ENCODE measurements around the gene GMIP.

GMIP gene

DNA sequence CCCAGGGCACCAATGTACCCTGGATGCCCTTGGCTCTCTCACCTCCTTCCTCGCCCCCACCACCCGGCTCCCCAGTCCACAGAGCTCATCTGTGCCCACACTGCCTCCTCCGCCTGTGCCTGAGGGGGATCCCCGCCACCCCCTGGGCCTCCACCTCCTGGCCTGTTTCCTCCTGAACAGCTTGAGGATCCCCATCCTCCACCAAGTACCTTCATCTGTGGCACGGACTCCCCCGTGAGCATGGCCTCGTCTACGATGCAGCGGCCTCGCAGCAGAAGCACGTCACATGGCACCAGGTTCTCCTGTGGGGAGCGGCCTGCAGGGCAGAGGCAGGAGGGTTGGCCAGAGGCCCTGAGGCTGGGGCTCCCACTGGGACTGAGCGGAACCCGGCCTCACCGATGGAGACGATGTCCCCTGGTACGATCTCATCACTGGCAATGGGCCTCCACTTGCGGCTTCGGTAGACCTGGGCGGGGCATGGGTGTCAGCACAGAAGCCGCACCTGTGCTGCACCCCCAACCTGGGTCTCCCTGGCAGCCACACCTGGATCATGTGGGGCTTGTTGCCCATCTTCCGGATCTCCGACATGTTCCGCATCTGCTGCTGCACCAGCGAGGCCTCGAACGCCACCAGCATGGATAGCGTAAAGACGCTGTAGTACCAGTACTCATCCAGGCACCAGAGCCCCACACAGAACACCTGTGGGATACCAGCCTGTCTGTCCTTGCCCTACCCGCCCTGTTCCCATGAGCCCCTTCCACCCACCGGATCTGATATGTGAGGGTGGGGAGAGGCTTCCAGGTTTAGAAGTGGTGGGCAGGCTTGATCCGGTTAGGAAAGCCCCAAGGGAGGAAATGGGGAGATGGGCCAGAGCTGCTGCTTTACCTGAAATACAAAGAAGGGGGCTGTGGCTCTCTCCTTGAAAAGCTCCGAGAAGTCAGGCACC is 13.3 kb upstream of the GMIP start:
- no peak for DNase-seq

DNA sequence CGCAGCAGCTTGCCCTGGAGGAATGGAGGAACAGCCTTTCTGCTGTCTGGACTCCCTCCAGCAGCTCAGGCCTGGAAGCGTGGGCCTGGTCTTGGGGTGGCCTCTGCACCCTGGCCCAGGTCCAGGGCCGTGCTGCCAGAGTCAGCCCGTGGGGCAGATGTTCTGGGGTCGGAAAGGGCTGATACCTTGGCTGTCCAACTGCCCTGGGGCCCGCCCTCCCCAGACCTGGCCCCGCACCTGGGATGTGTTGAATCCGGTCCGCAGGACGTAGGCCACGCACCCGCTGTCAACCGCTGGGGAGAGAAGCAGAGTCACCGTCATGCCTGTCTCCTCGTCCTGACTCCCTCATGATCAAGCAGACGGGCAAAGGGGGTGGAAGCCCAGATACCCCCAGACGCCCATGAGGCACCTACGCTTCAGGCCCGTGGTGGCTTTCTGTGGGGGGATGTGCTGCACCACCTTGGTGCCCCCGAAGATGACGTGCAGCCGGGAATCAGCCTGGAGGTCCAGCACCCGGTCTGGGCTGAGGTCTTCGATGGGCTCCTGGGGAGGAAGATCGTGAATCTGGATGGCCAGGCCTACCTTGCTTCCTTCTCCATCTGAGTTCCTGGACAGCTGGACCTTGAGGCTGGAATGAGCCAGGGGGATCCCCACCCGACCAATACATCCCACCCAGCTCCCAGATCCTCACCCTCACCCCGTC is 12.3 kb upstream of the GMIP start:
- no peak for DNase-seq

DNA sequence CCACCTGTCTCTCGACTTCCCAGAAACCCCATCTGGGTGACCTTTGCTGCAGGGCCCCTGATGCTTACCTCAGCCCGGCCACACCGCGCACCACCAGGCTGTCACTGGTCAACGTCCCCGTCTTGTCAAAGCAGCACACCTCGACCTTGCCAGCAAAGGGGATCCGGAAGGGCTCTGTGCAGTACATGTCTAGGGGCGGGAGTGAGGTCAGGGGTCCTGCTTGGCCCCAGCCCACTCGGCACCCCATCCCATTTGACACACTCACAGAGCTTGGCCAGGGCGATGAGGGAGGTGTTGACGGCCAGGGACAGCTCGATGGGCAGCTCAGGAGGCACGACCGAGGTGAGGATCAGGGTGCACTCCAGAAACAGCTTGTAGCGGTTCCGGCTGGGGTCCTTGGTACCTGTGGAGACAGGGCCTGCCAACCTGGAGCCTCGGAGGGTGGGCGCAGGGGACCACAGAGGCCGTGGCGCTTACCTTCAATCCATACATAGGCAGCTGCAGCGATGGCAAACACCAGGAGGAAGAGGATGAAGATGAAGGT is 11.7 kb upstream of the GMIP start:
- no peak for DNase-seq

DNA sequence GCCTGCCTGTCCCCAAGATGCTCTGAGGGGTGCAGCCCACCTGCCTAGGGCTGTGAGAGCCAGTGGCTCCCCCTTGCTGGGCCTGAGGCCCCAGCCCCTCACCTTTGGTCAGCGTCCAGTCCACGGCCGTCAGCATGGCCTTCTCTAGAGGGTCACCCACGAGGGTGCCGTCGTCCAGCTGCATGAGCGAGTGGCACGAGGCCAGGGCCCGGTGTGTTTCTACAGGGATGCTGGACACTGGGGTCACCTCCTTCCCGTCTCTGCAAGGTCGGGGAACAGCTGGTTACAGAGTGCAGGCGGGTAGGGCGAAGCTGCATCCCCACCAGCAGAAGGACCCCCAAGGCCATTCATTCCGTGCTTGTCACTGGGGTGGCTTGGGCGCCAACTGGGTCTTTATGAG is 11.0 kb upstream of the GMIP start:
- no peak for DNase-seq

DNA sequence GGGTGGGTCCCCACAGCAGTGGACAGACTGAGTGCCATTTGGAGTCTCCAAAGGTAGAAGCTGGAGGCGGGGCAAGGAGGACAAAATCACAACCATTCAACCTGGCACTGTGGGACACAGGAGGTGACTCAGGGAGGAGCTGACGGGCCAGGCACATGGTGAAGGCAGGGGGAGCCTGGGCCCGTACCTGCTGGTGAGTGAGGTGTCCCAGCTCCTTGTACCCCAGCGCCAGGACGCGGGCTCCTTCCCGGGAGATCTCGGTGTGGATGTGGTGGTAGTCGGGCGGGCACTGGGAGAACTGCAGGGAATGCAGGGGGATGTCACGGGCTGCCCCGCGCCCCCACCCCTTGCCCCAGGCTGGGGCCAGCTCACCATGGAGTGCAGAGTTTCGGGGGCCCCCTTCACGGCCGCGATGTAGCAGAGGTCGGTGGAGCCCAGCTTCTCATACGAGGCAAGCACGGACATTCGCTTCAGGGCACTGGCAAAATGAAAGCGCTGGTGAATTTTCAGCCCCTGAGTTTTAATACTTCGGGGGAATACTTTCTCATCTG is 10.2 kb upstream of the GMIP start:
- DNase-seq = no peak

DNA sequence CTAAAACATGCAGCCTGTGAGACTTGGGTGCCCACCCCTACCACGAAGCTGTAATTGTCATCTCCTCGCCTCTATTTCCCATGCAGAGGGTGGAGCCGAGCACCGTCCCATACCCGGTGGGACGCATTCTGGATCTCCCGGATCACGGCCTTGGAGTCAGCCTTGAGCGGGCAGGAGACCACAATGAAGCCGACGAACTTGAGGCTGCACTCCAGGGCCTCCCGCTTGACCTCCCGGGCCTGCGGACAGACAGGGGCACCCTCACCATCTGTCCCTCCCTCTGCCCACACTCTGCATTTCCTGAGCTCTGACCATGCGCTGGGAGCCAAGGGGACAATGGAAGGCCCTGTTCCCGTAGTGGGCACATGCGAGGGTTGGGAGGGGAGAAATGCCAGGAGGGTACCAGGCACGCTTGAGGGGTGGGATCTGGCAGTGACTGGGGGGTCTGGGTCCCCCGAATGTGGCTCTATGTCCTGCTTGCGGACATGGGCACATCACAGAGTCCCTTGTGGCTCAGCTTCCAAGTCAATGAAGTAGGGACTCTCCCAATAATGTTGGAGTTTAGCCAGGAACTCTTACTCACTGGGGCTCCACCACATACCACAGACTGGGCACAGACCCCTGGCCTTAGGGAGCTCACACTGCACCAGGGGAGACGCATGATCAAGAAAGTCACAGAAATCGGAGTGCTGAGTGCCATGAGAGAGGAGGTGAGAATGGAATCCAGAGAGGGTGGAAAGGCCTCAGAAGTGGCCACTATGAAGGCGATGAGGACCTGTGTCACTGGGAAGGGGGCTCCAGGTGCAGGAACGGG is 9.2 kb upstream of the GMIP start:
- DNase-seq = no peak

DNA sequence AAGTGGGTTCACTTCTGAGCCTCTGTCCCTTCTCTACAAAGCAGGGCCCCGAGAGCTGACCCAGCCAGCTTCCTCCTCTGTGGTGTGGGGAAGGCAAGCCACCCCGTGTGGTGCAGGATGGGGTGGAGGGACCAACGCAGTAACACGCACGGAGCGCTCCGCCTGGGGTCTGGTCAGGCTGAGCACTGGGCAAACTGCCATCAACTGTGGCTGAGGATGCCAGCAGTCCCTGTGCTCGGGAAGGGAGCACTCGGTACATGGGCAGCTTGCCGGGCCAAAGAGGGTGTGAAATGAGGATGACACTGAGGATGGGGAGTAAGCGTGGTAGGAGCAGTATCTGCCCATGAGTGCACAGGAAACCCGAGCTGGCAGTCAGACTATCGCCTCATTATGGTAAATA is 7.6 kb upstream of the GMIP start:
- DNase-seq = no peak

DNA sequence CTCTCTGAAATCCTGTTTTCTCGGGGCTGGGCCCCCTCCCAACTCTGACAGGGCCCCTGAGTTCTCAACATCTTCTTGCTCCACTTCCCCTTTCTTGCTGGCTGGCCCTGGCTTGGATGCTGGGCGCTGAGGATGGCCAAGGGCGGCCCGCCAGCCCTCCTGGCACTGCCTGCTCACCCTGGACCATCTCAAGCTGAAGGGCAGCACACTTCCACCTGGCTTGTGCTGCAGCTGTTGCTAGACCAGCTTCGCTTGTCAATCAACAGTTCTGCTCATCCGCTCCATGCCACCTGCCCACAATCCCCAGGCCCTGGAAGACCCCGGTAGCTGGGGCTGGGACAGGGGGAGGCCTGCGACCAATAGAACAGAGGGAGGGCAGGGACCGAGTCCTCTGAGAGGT is 6.9 kb upstream of the GMIP start:
- DNase-seq = no peak

DNA sequence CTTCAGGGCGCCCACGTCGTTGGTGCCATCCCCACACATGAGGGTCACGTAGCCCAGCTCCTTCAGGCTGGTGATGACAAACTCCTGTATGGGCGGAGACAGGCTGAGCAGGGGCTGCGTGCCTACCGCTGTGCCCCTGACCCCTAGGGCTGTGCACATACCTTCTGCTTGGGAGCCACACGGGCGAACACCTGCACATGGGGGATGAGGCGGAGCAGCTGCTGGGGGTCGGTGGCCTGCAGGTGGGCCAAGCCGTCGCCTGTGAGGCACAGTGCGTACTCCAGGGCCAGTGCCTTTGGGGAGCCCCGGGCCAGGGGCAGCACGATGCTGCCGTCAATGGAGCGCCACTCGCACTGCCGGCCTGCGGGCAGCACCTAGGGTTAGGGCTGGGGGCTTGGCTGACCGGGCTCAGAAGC is 6.1 kb upstream of the GMIP start:
- no peak for DNase-seq

DNA sequence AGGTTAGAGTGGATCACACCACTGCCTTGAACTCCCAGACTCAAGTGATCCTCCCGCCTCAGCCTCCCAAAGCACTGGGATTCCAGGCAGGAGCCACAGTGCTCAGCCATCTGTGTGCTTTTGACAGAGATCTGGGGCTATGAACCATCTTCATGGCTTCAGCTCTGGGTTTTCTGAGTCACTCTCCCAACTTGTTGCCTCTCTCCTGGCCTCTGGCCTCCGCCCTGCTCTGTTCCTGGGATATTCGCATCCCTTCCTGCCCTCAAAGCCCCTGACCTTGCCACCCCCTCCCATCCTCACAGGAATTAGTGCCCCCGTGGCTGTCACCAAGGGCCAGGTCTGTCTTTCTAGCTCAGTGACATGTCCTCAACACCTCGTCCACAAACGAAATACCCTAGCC is 5.7 kb upstream of the GMIP start:
- no peak for DNase-seq

DNA sequence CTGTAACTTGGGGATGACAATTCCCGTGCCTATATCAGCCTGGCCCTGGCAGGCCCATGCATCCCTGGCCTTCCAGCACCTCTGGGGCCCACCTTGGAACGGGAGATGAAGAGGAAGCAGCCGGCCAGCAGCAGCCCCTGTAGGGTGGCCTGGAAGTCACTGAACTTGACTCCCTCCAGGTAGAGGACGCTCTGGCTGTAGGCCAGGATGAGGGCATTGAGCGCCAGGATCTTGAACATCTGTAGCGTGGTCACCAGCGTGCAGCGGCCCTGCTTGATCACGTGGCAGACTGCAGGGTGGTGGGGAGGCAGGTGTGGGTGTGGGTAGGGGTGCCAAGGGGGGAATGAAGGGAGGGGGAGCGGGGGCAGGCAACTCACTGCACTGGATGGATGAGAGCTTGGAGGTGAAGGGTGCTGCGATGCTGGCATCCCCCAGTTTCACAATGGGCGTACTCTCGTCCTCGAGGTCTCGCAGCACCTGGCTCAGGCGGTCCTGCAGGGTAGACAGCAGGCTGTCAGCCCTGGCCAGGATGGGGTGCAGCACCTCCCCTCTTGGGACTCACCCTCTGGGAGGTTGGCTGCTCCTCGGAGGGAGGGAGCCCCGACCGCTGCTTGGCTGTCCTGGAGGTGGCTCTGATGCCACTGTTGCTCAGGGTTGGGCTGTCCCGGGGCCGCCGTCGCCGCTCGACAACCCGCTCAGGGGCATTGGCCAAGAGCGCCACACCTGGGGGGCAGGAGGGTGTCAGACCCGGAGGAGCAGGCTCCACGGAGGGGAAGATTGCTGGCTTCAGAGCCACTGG is 3.8 kb upstream of the GMIP start:
- no peak for DNase-seq

DNA sequence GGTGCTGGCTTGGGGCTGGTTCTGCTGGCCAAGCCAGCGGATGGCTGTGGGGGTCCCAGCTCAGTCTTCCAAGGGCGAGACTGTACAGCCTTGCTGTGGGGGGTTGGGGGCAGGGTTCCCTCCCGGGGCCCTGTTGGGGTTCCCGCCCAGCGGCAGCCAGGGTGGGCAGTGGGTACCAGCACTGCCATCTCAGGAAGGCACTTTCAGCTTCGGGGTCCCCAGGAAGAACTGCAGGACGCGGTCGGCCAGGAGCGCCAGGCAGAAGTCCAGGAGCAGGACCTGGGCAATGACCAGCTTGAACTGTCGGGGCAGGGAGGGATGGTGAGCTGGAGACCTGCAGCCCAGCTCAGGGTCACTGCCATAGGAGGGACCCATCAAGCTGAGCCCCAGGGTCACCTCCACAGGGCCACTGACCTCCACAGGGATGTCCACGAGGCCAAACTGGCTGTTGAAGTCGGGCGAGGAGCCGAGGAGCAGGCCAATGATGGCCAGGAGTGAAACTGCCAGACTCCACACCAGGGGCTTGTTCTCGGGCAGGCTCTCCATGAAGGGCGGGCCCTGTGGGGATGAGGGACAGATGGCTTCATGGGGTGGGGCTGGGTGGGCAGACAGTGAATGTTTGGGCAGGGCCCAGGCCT is 1.9 kb upstream of the GMIP start:
- no peak for DNase-seq

DNA sequence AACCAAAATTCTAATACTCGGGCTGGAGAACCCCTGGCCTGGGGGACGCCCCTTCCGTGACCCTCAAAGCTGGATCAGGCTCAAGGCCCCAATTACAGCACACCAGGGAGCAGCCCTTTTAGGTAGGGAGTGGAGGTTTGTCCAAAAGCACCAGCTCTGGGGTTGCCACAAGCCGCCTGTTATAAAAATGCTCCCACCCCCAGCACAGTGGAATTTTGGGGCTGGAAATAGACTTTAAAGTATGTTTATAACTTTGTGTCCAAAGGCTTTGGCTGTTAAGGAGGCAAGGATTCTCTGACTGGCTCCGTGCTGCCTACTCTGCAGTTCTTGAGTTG is 564 bp upstream of the GMIP start:
- no peak for DNase-seq

DNA sequence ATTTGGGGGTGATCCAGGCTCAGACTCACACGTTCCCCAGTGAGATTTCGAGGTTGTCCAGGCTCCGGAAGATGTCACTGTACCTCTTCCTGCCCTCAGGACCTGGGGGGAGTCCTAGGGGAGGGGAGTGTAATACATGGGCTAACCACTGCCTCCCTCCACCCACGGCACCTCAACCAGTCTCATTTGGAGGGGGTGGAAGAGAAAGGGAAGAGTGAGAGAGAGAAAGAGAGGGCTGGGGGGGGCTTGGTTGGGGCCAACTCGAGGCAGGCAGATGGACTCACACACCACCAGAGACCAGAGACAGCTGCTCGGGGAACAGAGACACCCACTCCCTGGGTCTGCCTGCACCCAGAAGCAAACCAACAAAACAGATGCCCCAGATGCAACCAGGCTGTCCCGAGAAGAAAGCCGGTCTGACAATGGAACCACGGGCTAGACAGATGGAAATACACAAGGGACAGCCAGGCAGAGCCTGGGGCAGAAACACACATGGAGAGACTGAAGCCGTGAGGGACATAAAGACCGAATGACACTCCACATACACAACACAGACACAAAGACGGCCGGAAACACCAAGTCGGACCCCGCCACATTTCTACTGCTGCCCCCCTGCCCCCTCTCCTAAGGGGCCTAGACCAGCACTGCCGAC is 825 bp downstream of the GMIP start:
- DNase-seq = peak; percentile 61

DNA sequence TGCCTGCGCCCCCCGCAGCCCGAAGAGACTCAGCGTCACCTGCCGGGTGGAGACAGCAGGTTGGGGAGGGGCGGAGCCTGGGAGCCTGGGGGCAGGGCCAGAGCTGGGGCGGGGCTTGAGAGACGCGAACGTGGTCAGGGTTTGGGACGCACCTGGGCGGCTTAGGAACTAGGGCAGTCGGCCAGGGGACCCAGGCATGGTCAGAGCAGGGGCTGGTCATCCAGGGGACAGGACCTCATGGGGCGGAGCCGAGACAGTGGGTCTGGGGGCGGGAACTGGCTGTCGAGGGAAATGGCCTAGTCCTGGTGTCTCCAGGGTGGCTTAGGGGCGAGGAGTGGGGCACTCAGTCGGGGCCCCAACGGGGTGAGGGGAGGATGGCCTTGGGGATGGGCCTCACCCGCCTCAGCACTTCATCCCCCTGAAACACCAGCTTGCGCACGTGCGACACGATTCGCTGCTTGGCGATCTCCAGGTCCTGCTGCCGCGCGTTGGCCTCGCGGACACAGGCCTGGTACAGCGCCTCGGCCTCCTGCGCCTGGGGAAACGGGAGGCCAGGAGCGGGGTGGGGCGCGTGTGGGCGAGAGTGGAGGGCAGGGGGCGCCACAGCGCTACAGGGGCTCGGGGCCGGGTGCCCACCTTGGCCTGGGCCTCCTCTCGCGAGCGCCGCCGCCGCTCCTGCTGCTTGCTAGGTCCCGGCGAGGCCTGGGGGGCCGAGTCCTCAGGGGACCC is 5.8 kb downstream of the GMIP start:
- DNase-seq = no peak

DNA sequence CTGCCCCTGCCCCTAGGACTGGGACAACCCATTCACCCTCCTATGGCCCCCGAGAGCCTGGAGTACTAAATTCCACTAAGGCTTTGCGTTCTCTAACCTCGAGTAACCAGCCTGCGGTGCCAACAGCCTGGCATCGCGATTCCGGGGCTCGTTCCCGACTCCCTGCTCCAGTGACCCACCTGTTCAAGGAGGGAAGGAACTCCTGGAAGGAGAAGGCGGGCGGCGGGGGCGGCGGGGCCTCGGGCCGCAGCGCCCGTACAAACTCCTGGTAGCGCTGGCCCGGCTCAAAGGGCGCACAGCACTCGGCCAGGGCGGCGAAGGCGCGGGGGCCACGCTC is 6.3 kb downstream of the GMIP start:
- no peak for DNase-seq

DNA sequence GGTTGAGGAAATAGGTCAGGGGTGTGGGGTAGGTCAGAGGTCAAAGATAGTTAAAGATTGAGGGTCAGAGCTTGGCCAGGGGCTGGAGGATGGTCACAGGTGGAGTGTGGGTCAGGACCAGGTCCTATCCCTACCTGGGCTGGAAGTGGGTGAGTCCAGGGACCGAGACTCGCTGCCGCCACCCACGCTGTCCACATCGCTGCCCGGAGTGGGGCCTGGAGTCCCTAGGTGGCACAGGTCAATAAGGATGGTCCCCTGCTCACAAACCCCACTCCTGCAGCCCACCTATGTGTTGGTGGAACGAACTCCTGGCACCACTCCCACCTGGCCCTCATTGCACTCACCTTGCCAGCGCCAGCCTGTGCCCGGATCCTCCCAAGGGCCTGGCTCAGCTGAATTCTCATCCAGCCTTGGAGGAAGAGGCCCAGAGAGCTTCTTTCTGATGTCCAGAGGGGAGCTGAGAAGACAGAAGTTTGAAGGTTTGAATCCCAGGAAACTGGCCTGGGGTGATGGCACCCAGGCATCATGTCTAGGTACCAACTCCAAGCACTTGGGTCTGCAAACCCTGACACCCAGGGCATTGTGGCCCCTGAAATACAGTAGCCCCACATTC is 6.8 kb downstream of the GMIP start:
- DNase-seq = no peak

DNA sequence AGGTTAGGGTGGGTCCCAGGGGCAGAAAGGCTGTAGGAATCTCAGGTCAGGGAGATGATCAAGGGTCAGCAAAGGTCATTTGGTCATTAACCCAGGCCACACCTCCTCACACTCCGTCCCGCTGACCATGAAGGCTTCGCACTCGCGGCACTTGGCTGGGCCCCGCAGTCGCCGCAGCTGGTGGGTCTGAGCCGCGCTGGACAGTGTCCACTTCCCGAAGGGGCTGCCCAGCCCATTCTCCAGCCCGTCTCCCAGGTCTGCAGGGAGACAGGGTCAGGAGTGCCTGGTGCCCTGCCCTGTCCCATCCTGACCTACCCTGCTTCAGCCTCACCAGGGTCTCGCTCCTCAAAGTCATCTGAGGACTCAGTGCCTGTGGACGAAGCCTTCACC is 8.1 kb downstream of the GMIP start:
- no peak for DNase-seq

DNA sequence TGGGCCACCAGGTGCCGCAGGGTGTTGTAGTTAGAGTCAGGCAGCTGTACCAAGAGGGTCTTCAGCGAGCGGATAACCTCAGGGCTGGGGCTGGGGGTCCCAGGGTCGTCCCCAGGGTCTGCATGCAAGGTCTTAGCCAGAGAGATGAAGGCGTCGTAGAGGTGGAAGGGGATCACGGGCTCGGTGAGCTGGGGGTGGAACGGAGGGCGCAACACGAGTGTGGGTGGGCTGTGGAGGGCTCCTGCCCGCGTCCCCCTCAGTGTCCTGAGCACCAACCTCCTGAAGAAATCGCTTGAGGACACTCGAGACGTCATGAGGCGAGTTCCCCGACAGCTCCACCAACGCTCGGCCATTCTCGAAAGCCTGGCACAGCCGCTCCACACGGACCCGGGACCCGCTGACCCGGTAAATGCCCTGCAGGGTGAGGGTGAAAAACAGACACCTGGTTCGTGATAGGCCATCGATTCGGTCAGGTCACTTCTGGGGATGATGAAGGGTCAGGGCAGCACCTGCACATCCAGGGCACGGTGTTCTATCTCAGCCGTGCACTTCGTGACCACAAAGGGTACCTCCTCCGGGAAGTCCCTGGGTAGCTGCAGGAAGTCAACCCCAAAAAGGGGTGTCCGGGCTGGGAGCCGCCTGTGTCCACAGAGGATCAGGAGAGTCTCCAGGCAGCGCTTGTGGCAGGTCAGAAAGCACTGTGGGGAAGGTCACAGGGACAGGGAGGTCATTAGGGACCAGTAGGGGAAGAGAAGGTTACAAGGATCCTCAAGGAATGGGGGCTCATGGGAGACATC is 8.7 kb downstream of the GMIP start:
- no peak for DNase-seq
